SU-DHL-6 (cell line): ENCODE results near the gene ST6GALNAC3.

ENCODE experiments used
- CTCF ChIP-seq: fragments of 200-600 bp; sonication (generic); IDR thresholded peaks from one replicate; pipeline ENCODE4 v1.5.1; 2017; ENCODE audit warnings: antibody characterized with exemption, mild to moderate bottlenecking, low read length, moderate library complexity; ENCODE audit not compliant: insufficient read depth, poor library complexity, severe bottlenecking
- EZH2phosphoT487 ChIP-seq: fragments of 200-600 bp; sonication (generic), shearing (Covaris generic); conservative IDR thresholded peaks from 2 replicates; pipeline ENCODE4 v1.6.1; 2018; ENCODE audit warnings: mild to moderate bottlenecking, antibody characterized with exemption, low read length, moderate library complexity, mixed read lengths

GRCh38 chr1:76354236-76354635 lies 279.7 kb downstream of the ST6GALNAC3 start:
- TF ChIP-seq CTCF (no peak), EZH2phosphoT487 (no peak)
